ENCODE results near the gene PRKAG2. TPM values are rescaled to one million over a fixed set of nuclear protein-coding genes. Genes with fewer than 3 reads are reported as not detected.
"Not testable (repeated sequence)": the region's sequence is repeated elsewhere in the genome, so short reads cannot be mapped to it uniquely, and the experiment has no call there.

The PRKAG2 gene
- total RNA-seq, 1 donor from 2014 or later: 22.0 TPM

GRCh38 chr7:151802469-151802846 lies 74.5 kb downstream of the PRKAG2 start:
- DNase-seq (ENCODE audit: low read depth, low spot score): no peak

- DNase-seq (ENCODE audit: low read depth, low spot score): no peak
Measured at GRCh38 chr7:151801782-151802468, 75.0 kb downstream of the PRKAG2 start.

- no peak for DNase-seq (ENCODE audit: low read depth, low spot score)
Measured at GRCh38 chr7:151801291-151801690, 75.6 kb downstream of the PRKAG2 start.

GRCh38 chr7:151800861-151801260 lies 76.1 kb downstream of the PRKAG2 start:
- DNase-seq (ENCODE audit: low read depth, low spot score): no peak

GRCh38 chr7:151800391-151800790 lies 76.5 kb downstream of the PRKAG2 start:
- no peak for DNase-seq (ENCODE audit: low read depth, low spot score)

GRCh38 chr7:151799506-151799905 lies 77.4 kb downstream of the PRKAG2 start:
- DNase-seq (ENCODE audit: low read depth, low spot score): no peak

- DNase-seq (ENCODE audit: low read depth, low spot score): no peak
Measured at GRCh38 chr7:151798851-151799448, 78.0 kb downstream of the PRKAG2 start.

- not testable (repeated sequence) for DNase-seq (ENCODE audit: low read depth, low spot score)
Measured at GRCh38 chr7:151797667-151798307, 79.1 kb downstream of the PRKAG2 start.

GRCh38 chr7:151796871-151797537 lies 79.9 kb downstream of the PRKAG2 start:
- DNase-seq (ENCODE audit: low read depth, low spot score): no peak

GRCh38 chr7:151796091-151796870 lies 80.6 kb downstream of the PRKAG2 start:
- DNase-seq (ENCODE audit: low read depth, low spot score): no peak

GRCh38 chr7:151795168-151795811 lies 81.6 kb downstream of the PRKAG2 start:
- no peak for DNase-seq (ENCODE audit: low read depth, low spot score)

- no peak for DNase-seq (ENCODE audit: low read depth, low spot score)
Measured at GRCh38 chr7:151794508-151795167, 82.3 kb downstream of the PRKAG2 start.

GRCh38 chr7:151793991-151794507 lies 82.9 kb downstream of the PRKAG2 start:
- DNase-seq (ENCODE audit: low read depth, low spot score): no peak

- DNase-seq (ENCODE audit: low read depth, low spot score): no peak
Measured at GRCh38 chr7:151793531-151793951, 83.4 kb downstream of the PRKAG2 start.

- no peak for DNase-seq (ENCODE audit: low read depth, low spot score)
Measured at GRCh38 chr7:151792636-151793035, 84.3 kb downstream of the PRKAG2 start.

GRCh38 chr7:151792086-151792485 lies 84.8 kb downstream of the PRKAG2 start:
- DNase-seq (ENCODE audit: low read depth, low spot score): no peak

GRCh38 chr7:151790830-151791620 lies 85.9 kb downstream of the PRKAG2 start:
- DNase-seq (ENCODE audit: low read depth, low spot score): no peak

- DNase-seq (ENCODE audit: low read depth, low spot score): no peak
Measured at GRCh38 chr7:151790095-151790829, 86.7 kb downstream of the PRKAG2 start.

Data from pulmonary artery endothelial cell (primary cell).